Hematopoietic multipotent progenitor cell treated with erythropoietin and hydrocortisone succinate and interleukin-3 and kit ligand, for 4 days (in vitro differentiated cells): ENCODE data around the gene ULK1.
"Not testable (repeated sequence)": the region's sequence is repeated elsewhere in the genome, so short reads cannot be mapped to it uniquely, and the experiment has no call there.

Experiments used
- DNase-seq: peaks from one replicate; pipeline ENCODE4 v3.0.0-alpha.2; 2015

The ULK1 gene

GRCh38 chr12:131946757-131947156 is 52.3 kb downstream of the ULK1 start:
- no peak for DNase-seq

- DNase-seq = no peak
These were observed 53.1 kb downstream of the ULK1 start for GRCh38 chr12:131947482-131948027.

GRCh38 chr12:131948166-131948712 is 53.8 kb downstream of the ULK1 start:
- no peak for DNase-seq

GRCh38 chr12:131948713-131949430 is 54.5 kb downstream of the ULK1 start:
- peak; percentile 74 for DNase-seq

GRCh38 chr12:131949431-131950181 is 55.2 kb downstream of the ULK1 start, which contains the start of gene EP400:
Gene EP400, plus strand, starts transcription at chr12:131949942. Its CDS starts 10,678 bp downstream, at chr12:131960620.
- peak; percentile 98 for DNase-seq

GRCh38 chr12:131950182-131950913 is 55.9 kb downstream of the ULK1 start:
- peak; percentile 58 for DNase-seq

GRCh38 chr12:131953810-131954209 is 59.4 kb downstream of the ULK1 start:
- not testable (repeated sequence) for DNase-seq

GRCh38 chr12:131954460-131954859 is 60.0 kb downstream of the ULK1 start:
- not testable (repeated sequence) for DNase-seq

- peak; percentile 22 for DNase-seq
These were observed 64.7 kb downstream of the ULK1 start for GRCh38 chr12:131959116-131959515.

- DNase-seq = no peak
These were observed 65.5 kb downstream of the ULK1 start for GRCh38 chr12:131959641-131960589.

- not testable (repeated sequence) for DNase-seq
These were observed 66.3 kb downstream of the ULK1 start for GRCh38 chr12:131960590-131961325.

GRCh38 chr12:131961328-131961727 is 66.9 kb downstream of the ULK1 start:
- not testable (repeated sequence) for DNase-seq

- DNase-seq = no peak
These were observed 67.6 kb downstream of the ULK1 start for GRCh38 chr12:131962069-131962468.

- DNase-seq = no peak
These were observed 69.0 kb downstream of the ULK1 start for GRCh38 chr12:131963381-131963780.

GRCh38 chr12:131965073-131965472 is 70.7 kb downstream of the ULK1 start:
- DNase-seq = no peak

- DNase-seq = no peak
These were observed 76.8 kb downstream of the ULK1 start for GRCh38 chr12:131971226-131971625.
